ENCODE measurements around the gene SLC35F1.

GRCh38 chr6:118305081-118305480, 398.0 kb downstream of the SLC35F1 start:
- TF ChIP-seq ZNF239 (CRISPR knock-in tag; IDR thresholded peaks at IDR 0.05), result no peak
- TF ChIP-seq GABPA (tag; conservative IDR thresholded peaks at IDR 0.05; ENCODE audit: low read depth), result no peak
- TF ChIP-seq, protein P1, sequence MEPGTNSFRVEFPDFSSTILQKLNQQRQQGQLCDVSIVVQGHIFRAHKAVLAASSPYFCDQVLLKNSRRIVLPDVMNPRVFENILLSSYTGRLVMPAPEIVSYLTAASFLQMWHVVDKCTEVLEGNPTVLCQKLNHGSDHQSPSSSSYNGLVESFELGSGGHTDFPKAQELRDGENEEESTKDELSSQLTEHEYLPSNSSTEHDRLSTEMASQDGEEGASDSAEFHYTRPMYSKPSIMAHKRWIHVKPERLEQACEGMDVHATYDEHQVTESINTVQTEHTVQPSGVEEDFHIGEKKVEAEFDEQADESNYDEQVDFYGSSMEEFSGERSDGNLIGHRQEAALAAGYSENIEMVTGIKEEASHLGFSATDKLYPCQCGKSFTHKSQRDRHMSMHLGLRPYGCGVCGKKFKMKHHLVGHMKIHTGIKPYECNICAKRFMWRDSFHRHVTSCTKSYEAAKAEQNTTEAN (CRISPR knock-in tag; IDR thresholded peaks at IDR 0.05), result no peak
- TF ChIP-seq TBL1XR1 (IDR thresholded peaks at IDR 0.05; ENCODE audit: low read length in 2 of 2), result no peak
- TF ChIP-seq, protein P2, sequence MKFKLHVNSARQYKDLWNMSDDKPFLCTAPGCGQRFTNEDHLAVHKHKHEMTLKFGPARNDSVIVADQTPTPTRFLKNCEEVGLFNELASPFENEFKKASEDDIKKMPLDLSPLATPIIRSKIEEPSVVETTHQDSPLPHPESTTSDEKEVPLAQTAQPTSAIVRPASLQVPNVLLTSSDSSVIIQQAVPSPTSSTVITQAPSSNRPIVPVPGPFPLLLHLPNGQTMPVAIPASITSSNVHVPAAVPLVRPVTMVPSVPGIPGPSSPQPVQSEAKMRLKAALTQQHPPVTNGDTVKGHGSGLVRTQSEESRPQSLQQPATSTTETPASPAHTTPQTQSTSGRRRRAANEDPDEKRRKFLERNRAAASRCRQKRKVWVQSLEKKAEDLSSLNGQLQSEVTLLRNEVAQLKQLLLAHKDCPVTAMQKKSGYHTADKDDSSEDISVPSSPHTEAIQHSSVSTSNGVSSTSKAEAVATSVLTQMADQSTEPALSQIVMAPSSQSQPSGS (CRISPR knock-in tag; IDR thresholded peaks at IDR 0.05), result no peak
- TF ChIP-seq ZBTB17 (CRISPR knock-in tag; IDR thresholded peaks at IDR 0.05), result no peak
- TF ChIP-seq JUN (IDR thresholded peaks at IDR 0.05; ENCODE audit: borderline replicate concordance, low read depth, low read length), result no peak
- TF ChIP-seq JUN (CRISPR knock-in tag; IDR thresholded peaks at IDR 0.05; ENCODE audit: borderline replicate concordance), result no peak
- TF ChIP-seq XRCC5 (IDR thresholded peaks at IDR 0.05; ENCODE audit: low read depth, low read length), result no peak
- TF ChIP-seq, protein P3, sequence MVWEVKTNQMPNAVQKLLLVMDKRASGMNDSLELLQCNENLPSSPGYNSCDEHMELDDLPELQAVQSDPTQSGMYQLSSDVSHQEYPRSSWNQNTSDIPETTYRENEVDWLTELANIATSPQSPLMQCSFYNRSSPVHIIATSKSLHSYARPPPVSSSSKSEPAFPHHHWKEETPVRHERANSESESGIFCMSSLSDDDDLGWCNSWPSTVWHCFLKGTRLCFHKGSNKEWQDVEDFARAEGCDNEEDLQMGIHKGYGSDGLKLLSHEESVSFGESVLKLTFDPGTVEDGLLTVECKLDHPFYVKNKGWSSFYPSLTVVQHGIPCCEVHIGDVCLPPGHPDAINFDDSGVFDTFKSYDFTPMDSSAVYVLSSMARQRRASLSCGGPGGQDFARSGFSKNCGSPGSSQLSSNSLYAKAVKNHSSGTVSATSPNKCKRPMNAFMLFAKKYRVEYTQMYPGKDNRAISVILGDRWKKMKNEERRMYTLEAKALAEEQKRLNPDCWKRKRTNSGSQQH (CRISPR knock-in tag; IDR thresholded peaks at IDR 0.05), result no peak
- no peak for TF ChIP-seq EGR1 (conservative IDR thresholded peaks at IDR 0.05)
- no peak for TF ChIP-seq SIN3A (IDR thresholded peaks at IDR 0.05; ENCODE audit: borderline replicate concordance in 2 of 2, control insufficient read depth in 1 of 2, low read depth in 2 of 2, low read length in 2 of 2)
- no peak for TF ChIP-seq CTCF (IDR thresholded peaks at IDR 0.05 in 2 of 3, conservative IDR thresholded peaks at IDR 0.05 in 1 of 3; ENCODE audit: insufficient read depth in 2 of 3, low read depth in 1 of 3, low read length in 3 of 3)
- no peak for TF ChIP-seq JUNB (CRISPR knock-in tag; conservative IDR thresholded peaks at IDR 0.05)
- TF ChIP-seq RAD21 (CRISPR knock-in tag; conservative IDR thresholded peaks at IDR 0.05 in 1 of 2, IDR thresholded peaks at IDR 0.05 in 1 of 2), result no peak
